Pancreas (tissue), 10 donors: ENCODE results near the gene IFI44. TPM values are rescaled to one million over a fixed set of nuclear protein-coding genes. Genes with fewer than 3 reads are reported as not detected.
A peak's percentile ranks its signal among the peaks of the same experiment; 100 is the strongest.

Source experiments
- ATAC-seq, 4 donors: fragments of 200-7000 bp; cut with Tn5 transposase; one replicate each; pipeline versions ENCODE4 v1.8.0 to v1.9.1; 2020; ENCODE audit warnings: mild to moderate bottlenecking in 4 of 4, moderate library complexity in 4 of 4
- DNase-seq, 6 donors: peaks; one replicate each; pipeline ENCODE4 v3.0.0-alpha.2; 2020
- FAIRE-seq: peaks from 2 replicates; lab custom pipeline; 2012; peaks lifted over from hg19 to GRCh38; lab: Jason Lieb, UNC
- H3K27ac ChIP-seq, 4 donors: fragments of 200-600 bp; sonication (generic); 1 replicate in 3 of 4; 2 replicates in 1 of 4; pipeline versions ENCODE4 v1.5.0 to v1.8.0; 2020
- H3K27me3 ChIP-seq, 4 donors: fragments of 200-600 bp; one replicate each; pipeline ENCODE4 v1.8.0; 2021
- H3K36me3 ChIP-seq, 3 donors: fragments of 200-600 bp; sonication (generic) in 1 of 3; one replicate each; pipeline versions ENCODE4 v1.5.0 to v1.8.0; 2020 to 2021
- H3K4me1 ChIP-seq, 3 donors: fragments of 200-600 bp; one replicate each; pipeline ENCODE4 v1.8.0; 2021
- H3K4me3 ChIP-seq, 4 donors: fragments of 200-600 bp; sonication (generic) in 2 of 4; one replicate each; pipeline versions ENCODE4 v1.5.0 to v1.8.0; 2020 to 2021
- H3K9me3 ChIP-seq, 4 donors: fragments of 200-600 bp; one replicate each; pipeline ENCODE4 v1.8.0; 2021
- WGBS, 2 donors: extraction: QIAGEN DNeasy Blood & Tissue Kit; methylation state at CpG; one replicate each; pipeline ENCODE4 v1.1.7; 2013; 5-methylcytosine and 5-hydroxymethylcytosine counted together
- intact Hi-C, 3 donors: fragments of 100-400 bp; cut with DNase I; formaldehyde crosslinking; loops; one replicate each; pipeline versions ENCODE4 v1.11.1 to v1.14.2; 2022
- polyA plus RNA-seq, 2 donors: library from polyadenylated mRNA; stranded (reverse); fragments of 200-250 nt; gene quantifications; one replicate each; pipeline ENCODE4 v1.2.3, GENCODE V29; 2013
- total RNA-seq, 6 donors: library from RNA; stranded (reverse); fragmentation: NEBNext Ultra II Directional in 4 of 6; extraction: Animal tissue kit (Norgen Biotek cat#: 25700) in 4 of 6; gene quantifications; one replicate each; pipeline versions ENCODE4 v1.2.1 to v1.2.4, GENCODE V29; 2021 to 2023
- TF ChIP-seq, protein P1 (sequence below), 4 donors: fragments of 200-600 bp; sonication (generic) in 3 of 4; IDR thresholded peaks; one replicate each; pipeline versions ENCODE4 v1.5.0 to v1.8.0; 2021; ENCODE audit warnings: antibody characterized with exemption in 4 of 4
- donor health status: healthy with polysubstance abuse.
- donor health status: DM: no; HTN: no; CAD: no; lungs with moderate emphysema.
- donor health status: DM: no; HTN: no; CAD: no.
- donor health status: control.
- donor health status: control.
- donor health status: Bipolar disorder and iron deficiency.
- donor health status: DM: yes; HTN: yes; CAD: no.
- donor health status: DM: no; HTN: no; CAD: no.
- donor health status: DM: no; HTN: no; CAD: no.
- donor health status: DM: yes; HTN: yes; CAD: no.

The IFI44 gene
- total and polyA plus RNA-seq, 8 donors: 2.5 to 17.6 (median 8.0) TPM

DNA sequence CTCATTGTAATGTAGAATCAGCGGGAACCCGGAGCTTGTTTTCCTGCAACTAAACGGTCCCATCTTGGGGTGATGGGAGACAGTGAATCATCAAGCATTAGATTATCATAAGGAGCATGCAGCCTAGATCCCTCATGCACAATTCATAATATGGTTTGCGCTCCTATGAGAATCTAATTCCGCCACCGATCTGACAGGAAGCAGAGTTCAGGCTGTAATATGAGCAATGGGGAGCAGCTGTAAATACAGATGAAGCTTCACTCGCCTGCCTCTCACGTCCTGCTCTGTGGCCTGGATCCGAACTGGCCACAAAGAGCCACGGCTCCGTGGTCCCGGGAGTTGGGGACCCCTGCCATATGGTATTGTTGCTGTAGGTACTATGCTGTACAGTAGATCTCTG, 1.6 kb downstream of the IFI44 start:
- ATAC-seq (no peak), DNase-seq (peak in 1 of 6 donors; percentile 33), FAIRE-seq (no peak)
- no peak overlapping the region for H3K27ac ChIP-seq
- H3K4me1 ChIP-seq: peaks cover 0 to 11% (median 10%) of the 10 kb centered on the region in 3 donors
- peak overlapping the region in 2 of 4 donors; percentile 31 to 37 for H3K4me3 ChIP-seq
- WGBS, 2 donors: 78 to 80% methylated on average over 12 of the region's 12 CpGs
- H3K9me3 ChIP-seq: no peaks in the 10 kb centered on the region
- TF ChIP-seq, protein P1, sequence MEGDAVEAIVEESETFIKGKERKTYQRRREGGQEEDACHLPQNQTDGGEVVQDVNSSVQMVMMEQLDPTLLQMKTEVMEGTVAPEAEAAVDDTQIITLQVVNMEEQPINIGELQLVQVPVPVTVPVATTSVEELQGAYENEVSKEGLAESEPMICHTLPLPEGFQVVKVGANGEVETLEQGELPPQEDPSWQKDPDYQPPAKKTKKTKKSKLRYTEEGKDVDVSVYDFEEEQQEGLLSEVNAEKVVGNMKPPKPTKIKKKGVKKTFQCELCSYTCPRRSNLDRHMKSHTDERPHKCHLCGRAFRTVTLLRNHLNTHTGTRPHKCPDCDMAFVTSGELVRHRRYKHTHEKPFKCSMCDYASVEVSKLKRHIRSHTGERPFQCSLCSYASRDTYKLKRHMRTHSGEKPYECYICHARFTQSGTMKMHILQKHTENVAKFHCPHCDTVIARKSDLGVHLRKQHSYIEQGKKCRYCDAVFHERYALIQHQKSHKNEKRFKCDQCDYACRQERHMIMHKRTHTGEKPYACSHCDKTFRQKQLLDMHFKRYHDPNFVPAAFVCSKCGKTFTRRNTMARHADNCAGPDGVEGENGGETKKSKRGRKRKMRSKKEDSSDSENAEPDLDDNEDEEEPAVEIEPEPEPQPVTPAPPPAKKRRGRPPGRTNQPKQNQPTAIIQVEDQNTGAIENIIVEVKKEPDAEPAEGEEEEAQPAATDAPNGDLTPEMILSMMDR (IDR thresholded peaks at IDR 0.05): no peak
- intact Hi-C loops: no loop called here
- no peaks in the 10 kb centered on the region for H3K36me3 ChIP-seq
- no peaks in the 10 kb centered on the region for H3K27me3 ChIP-seq

DNA sequence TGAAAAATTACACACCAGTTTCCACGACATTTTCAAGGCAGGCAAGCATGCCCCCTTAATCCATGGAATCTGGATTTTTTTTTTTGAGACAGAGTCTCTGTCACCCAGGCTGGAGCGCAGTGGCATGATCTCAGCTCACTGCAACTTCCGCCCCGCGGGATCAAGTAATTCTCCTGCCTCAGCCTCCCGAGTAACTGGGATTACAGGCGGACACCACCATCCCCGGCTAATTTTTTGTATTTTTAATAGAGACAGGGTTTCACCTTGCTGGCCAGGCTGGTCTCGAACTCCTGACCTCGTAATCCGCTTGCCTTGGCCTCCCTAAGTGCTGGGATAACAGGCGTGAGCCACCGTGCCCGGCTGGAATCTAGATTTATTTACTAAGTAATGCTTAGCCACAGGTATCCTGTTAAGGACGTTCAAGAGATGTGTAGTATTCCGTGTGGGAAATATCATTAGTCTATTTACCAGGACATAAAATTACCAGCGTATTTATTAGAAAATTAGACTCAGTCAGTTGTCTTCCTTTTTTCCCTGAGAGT, 2.5 kb downstream of the IFI44 start:
- Histone ChIP-seq H3K36me3 (no peaks in the 10 kb centered on the region), H3K9me3 (no peaks in the 10 kb centered on the region), H3K27ac (no peak overlapping the region), H3K4me1 (peaks cover 0 to 11% (median 10%) of the 10 kb centered on the region in 3 donors), H3K27me3 (no peaks in the 10 kb centered on the region), H3K4me3 (no peak overlapping the region)
- 88 to 89% methylated on average over 17 of the region's 17 CpGs for WGBS, 2 donors
- TF ChIP-seq, protein P1 (IDR thresholded peaks at IDR 0.05): no peak
- DNase-seq (no peak), ATAC-seq (no peak), FAIRE-seq (no peak)
- intact Hi-C loops: no loop called here

DNA sequence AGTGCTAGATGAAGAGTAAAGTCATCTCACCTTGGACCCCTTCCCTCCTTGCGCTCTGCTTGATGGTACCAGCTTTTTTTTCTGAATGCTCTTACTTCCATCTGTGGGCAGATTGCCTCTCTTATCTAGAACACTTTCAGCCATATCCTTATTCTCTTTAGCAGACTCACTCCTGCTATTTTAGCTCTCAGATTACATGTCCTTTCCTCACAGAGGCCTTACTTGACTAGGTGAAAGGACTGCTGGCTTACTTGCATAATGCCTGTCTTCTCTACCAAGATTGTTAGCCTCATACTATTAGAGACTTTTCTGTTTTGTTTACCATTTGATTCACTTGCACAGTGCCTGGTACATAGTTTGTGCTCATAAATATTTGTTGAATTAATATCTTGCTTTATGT, 9.3 kb downstream of the IFI44 start:
- Histone ChIP-seq H3K36me3 (no peaks in the 10 kb centered on the region), H3K27ac (no peak overlapping the region), H3K9me3 (no peaks in the 10 kb centered on the region), H3K27me3 (no peaks in the 10 kb centered on the region), H3K4me3 (no peak overlapping the region), H3K4me1 (no peaks in the 10 kb centered on the region)
- TF ChIP-seq, protein P1 (IDR thresholded peaks at IDR 0.05): no peak
- FAIRE-seq (no peak), DNase-seq (no peak), ATAC-seq (no peak)
- 92 to 100% methylated on average over 1 of the region's 1 CpG for WGBS, 2 donors
- intact Hi-C loops: no loop called here

GRCh38 chr1:78663923-78664322, 14.3 kb downstream of the IFI44 start:
- ATAC-seq (no peak), FAIRE-seq (no peak), DNase-seq (no peak)
- TF ChIP-seq, protein P1 (IDR thresholded peaks at IDR 0.05): no peak
- H3K27me3 ChIP-seq: no peaks in the 10 kb centered on the region
- H3K27ac ChIP-seq: no peak overlapping the region
- no peaks in the 10 kb centered on the region for H3K36me3 ChIP-seq
- intact Hi-C loops: no loop called here
- no peaks in the 10 kb centered on the region for H3K9me3 ChIP-seq
- WGBS, 2 donors: 72 to 81% methylated on average over 2 of the region's 2 CpGs
- H3K4me3 ChIP-seq: no peak overlapping the region
- H3K4me1 ChIP-seq: no peaks in the 10 kb centered on the region

- 94 to 95% methylated on average over 1 of the region's 1 CpG for WGBS, 2 donors
- DNase-seq: no peak
- H3K27ac ChIP-seq: no peak overlapping the region
- no peaks in the 10 kb centered on the region for H3K27me3 ChIP-seq
- no peaks in the 10 kb centered on the region for H3K36me3 ChIP-seq
- no peaks in the 10 kb centered on the region for H3K4me1 ChIP-seq
- FAIRE-seq: no peak
- intact Hi-C loops: no loop called here
- ATAC-seq: no peak
- TF ChIP-seq, protein P1 (IDR thresholded peaks at IDR 0.05): no peak
- H3K9me3 ChIP-seq: no peaks in the 10 kb centered on the region
- H3K4me3 ChIP-seq: no peak overlapping the region
Measured at GRCh38 chr1:78664763-78665162, 15.1 kb downstream of the IFI44 start.
